H9 (cell line): Measurements from ENCODE around the gene DISC1. TPM values are rescaled to one million over a fixed set of nuclear protein-coding genes. Genes with fewer than 3 reads are reported as not detected.

Experiments used
- DNase-seq: peaks from one replicate; pipeline ENCODE4 v3.0.0-alpha.2; 2017
- H2AFZ ChIP-seq: one replicate; pipeline ENCODE4 v1.6.1; 2013; ENCODE audit warnings: mild to moderate bottlenecking, low read length, control low read depth, moderate library complexity
- H2AK5ac ChIP-seq: 2 replicates; pipeline ENCODE4 v1.6.1; 2013; ENCODE audit warnings: low read length, control low read depth, mixed read lengths; ENCODE audit not compliant: insufficient read length
- H2BK120ac ChIP-seq: one replicate; pipeline ENCODE4 v1.6.1; 2013; ENCODE audit warnings: low read depth, mild to moderate bottlenecking, low read length, control low read depth, inconsistent platforms; ENCODE audit not compliant: poor library complexity, severe bottlenecking
- H2BK12ac ChIP-seq: 2 replicates; pipeline ENCODE4 v1.6.1; 2013; ENCODE audit warnings: low read length, control low read depth, mixed read lengths, low read depth; ENCODE audit not compliant: insufficient read length
- H2BK15ac ChIP-seq: 2 replicates; pipeline ENCODE4 v1.6.1; 2013; ENCODE audit warnings: low read depth, low read length, control low read depth
- H2BK20ac ChIP-seq: one replicate; pipeline ENCODE4 v1.6.1; 2013; ENCODE audit warnings: low read depth, mild to moderate bottlenecking, low read length, control low read depth, inconsistent platforms; ENCODE audit not compliant: poor library complexity, severe bottlenecking
- H2BK5ac ChIP-seq: 2 replicates; pipeline ENCODE4 v1.6.1; 2013; ENCODE audit warnings: low read length, control low read depth, mixed read lengths; ENCODE audit not compliant: insufficient read length
- H3K14ac ChIP-seq: 2 replicates; pipeline ENCODE4 v1.6.1; 2013; ENCODE audit warnings: low read length, control low read depth; ENCODE audit not compliant: insufficient read depth
- H3K18ac ChIP-seq: 2 replicates; pipeline ENCODE4 v1.6.1; 2013; ENCODE audit warnings: low read depth, mild to moderate bottlenecking, mixed read lengths, low read length, control low read depth; ENCODE audit not compliant: insufficient read length
- H3K23ac ChIP-seq: 2 replicates; pipeline ENCODE4 v1.6.1; 2013; ENCODE audit warnings: low read length, control low read depth, mixed read lengths, low read depth; ENCODE audit not compliant: insufficient read length
- H3K23me2 ChIP-seq: 2 replicates; pipeline ENCODE4 v1.6.1; 2013; ENCODE audit warnings: low read depth, mild to moderate bottlenecking, mixed read lengths, low read length, control low read depth; ENCODE audit not compliant: insufficient read length, poor library complexity, severe bottlenecking
- H3K27ac ChIP-seq: 2 replicates; pipeline ENCODE4 v1.5.1; 2013; ENCODE audit warnings: low read length, control low read depth, mixed read lengths, low read depth; ENCODE audit not compliant: insufficient read length
- H3K27me3 ChIP-seq: 2 replicates; pipeline ENCODE4 v1.6.1; 2013; ENCODE audit warnings: low read length, control low read depth, inconsistent platforms; ENCODE audit not compliant: insufficient read depth
- H3K4ac ChIP-seq: 2 replicates; pipeline ENCODE4 v1.6.1; 2013; ENCODE audit warnings: low read depth, mild to moderate bottlenecking, control low read depth, inconsistent platforms, low read length, moderate library complexity
- H3K4me1 ChIP-seq: 2 replicates; pipeline ENCODE4 v1.6.1; 2013; ENCODE audit warnings: low read length, control low read depth, inconsistent platforms; ENCODE audit not compliant: insufficient read depth
- H3K4me2 ChIP-seq: 2 replicates; pipeline ENCODE4 v1.6.1; 2013; ENCODE audit warnings: low read length, control low read depth, mixed read lengths; ENCODE audit not compliant: insufficient read length, insufficient read depth
- H3K56ac ChIP-seq: 2 replicates; pipeline ENCODE4 v1.6.1; 2013; ENCODE audit warnings: low read depth, mild to moderate bottlenecking, mixed read lengths, low read length, control low read depth; ENCODE audit not compliant: insufficient read length
- H3K79me1 ChIP-seq: 2 replicates; pipeline ENCODE4 v1.6.1; 2013; ENCODE audit warnings: low read depth, mild to moderate bottlenecking, moderate library complexity, low read length, control low read depth, inconsistent platforms; ENCODE audit not compliant: insufficient read depth, poor library complexity, severe bottlenecking
- H3K79me2 ChIP-seq: 2 replicates; pipeline ENCODE4 v1.6.1; 2013; ENCODE audit warnings: low read length, control low read depth, inconsistent platforms; ENCODE audit not compliant: insufficient read depth
- H3K9ac ChIP-seq: 2 replicates; pipeline ENCODE4 v1.6.1; 2013; ENCODE audit warnings: low read length, control low read depth, mixed read lengths; ENCODE audit not compliant: insufficient read length; ENCODE audit errors: extremely low read depth
- H3K9me3 ChIP-seq: one replicate; pipeline ENCODE4 v1.6.1; 2013; ENCODE audit warnings: low read depth, low read length, inconsistent platforms; ENCODE audit not compliant: control insufficient read depth
- H3T11ph ChIP-seq: one replicate; pipeline ENCODE4 v1.6.1; 2013; ENCODE audit warnings: mild to moderate bottlenecking, low read length, control low read depth, inconsistent platforms
- H4K20me1 ChIP-seq: one replicate; pipeline ENCODE4 v1.6.1; 2013; ENCODE audit not compliant: control insufficient read depth, insufficient read length, insufficient read depth
- H4K5ac ChIP-seq: 2 replicates; pipeline ENCODE4 v1.6.1; 2013; ENCODE audit warnings: low read depth, mild to moderate bottlenecking, mixed read lengths, low read length, control low read depth; ENCODE audit not compliant: insufficient read length
- H4K8ac ChIP-seq: replicated peaks from 2 replicates; pipeline ENCODE4 v1.6.1; 2013; ENCODE audit warnings: low read length, control low read depth, mixed read lengths, low read depth; ENCODE audit not compliant: insufficient read length
- H4K91ac ChIP-seq: 2 replicates; pipeline ENCODE4 v1.6.1; 2013; ENCODE audit warnings: low read depth, mild to moderate bottlenecking, moderate library complexity, mixed read lengths, low read length, control low read depth; ENCODE audit not compliant: insufficient read length
- H3K27ac Mint-ChIP-seq, 3 experiments: 2 replicates in 2 of 3; 3 replicates in 1 of 3; pipeline ENCODE4 v1.8.0; 2020 to 2021; ENCODE audit warnings: mixed read lengths in 3 of 3, mild to moderate bottlenecking in 1 of 3, moderate library complexity in 1 of 3
- H3K27me3 Mint-ChIP-seq: 2 replicates; pipeline ENCODE4 v1.8.0; 2021; ENCODE audit warnings: low read depth, mild to moderate bottlenecking, moderate library complexity, mixed read lengths
- H3K36me3 Mint-ChIP-seq, 3 experiments: 2 replicates in 2 of 3; 3 replicates in 1 of 3; pipeline ENCODE4 v1.8.0; 2020 to 2021; ENCODE audit warnings: low read depth in 3 of 3, mixed read lengths in 3 of 3; ENCODE audit not compliant: insufficient read depth in 1 of 3
- H3K4me1 Mint-ChIP-seq, 2 experiments: 2 replicates each; pipeline ENCODE4 v1.8.0; 2020; ENCODE audit warnings: mixed read lengths in 2 of 2
- H3K4me3 Mint-ChIP-seq, 2 experiments: 2 replicates in 1 of 2; 3 replicates in 1 of 2; pipeline ENCODE4 v1.8.0; 2020 to 2021; ENCODE audit warnings: mild to moderate bottlenecking in 2 of 2, mixed read lengths in 2 of 2, moderate library complexity in 1 of 2
- H3K9me3 Mint-ChIP-seq, 2 experiments: 2 replicates in 1 of 2; 3 replicates in 1 of 2; pipeline ENCODE4 v1.8.0; 2020; ENCODE audit warnings: mild to moderate bottlenecking in 2 of 2, mixed read lengths in 2 of 2, moderate library complexity in 1 of 2
- CTCF ChIP-seq: fragments of 200-600 bp; sonication (generic); conservative IDR thresholded peaks from 3 replicates; pipeline ENCODE4 v1.8.0; 2021; ENCODE audit warnings: antibody characterized with exemption, mild to moderate bottlenecking
- WGBS: extraction: QIAGEN DNeasy Blood & Tissue Kit; methylation state at CpG from one replicate; pipeline ENCODE4 v1.1.7; 2013; ENCODE audit warnings: missing lambda C conversion rate, low lambda C conversion rate, mixed read lengths; ENCODE audit not compliant: insufficient read length; ENCODE audit errors: extremely low coverage; 5-methylcytosine and 5-hydroxymethylcytosine counted together
- total RNA-seq: library from RNA; stranded (reverse); gene quantifications from 2 replicates; pipeline ENCODE4 v1.2.1, GENCODE V29; 2021

Gene DISC1
- total RNA-seq, 1 experiment from 2014 or later: 2.5 TPM

- Histone ChIP-seq H2BK15ac (no peak overlapping the region), H3K23ac (no peak overlapping the region), H3K27ac (no peak overlapping the region), H2BK20ac (no peak overlapping the region), H3K79me1 (no peaks in the 10 kb centered on the region), H3K9ac (no peak overlapping the region), H2AFZ (no peak overlapping the region), H3K27me3 (no peaks in the 10 kb centered on the region), H4K20me1 (no peaks in the 10 kb centered on the region), H3K18ac (no peak overlapping the region), H4K91ac (no peak overlapping the region), H3K4me2 (no peak overlapping the region), H4K8ac (no peak overlapping the region), H3K79me2 (no peaks in the 10 kb centered on the region), H3K4ac (no peak overlapping the region), H3K9me3 (no peaks in the 10 kb centered on the region), H2BK12ac (no peak overlapping the region), H2BK5ac (no peak overlapping the region), H3K14ac (no peak overlapping the region), H4K5ac (no peak overlapping the region), H3K4me1 (no peaks in the 10 kb centered on the region; the same call in 1 of the 2 replicates), H2AK5ac (no peak overlapping the region), H3K56ac (no peak overlapping the region), H3T11ph (no peak overlapping the region), H2BK120ac (no peak overlapping the region), H3K23me2 (peaks cover 2% of the 10 kb centered on the region)
- no peak for TF ChIP-seq CTCF
- no peaks in the 10 kb centered on the region; a peak in 1 of 5 replicates for H3K9me3 Mint-ChIP-seq
- H3K4me3 Mint-ChIP-seq: no peak overlapping the region
- peaks cover 10% of the 10 kb centered on the region for H3K27me3 Mint-ChIP-seq
- no peaks in the 10 kb centered on the region for H3K36me3 Mint-ChIP-seq
- WGBS: no CpG with 5 or more reads among the region's 8 CpGs
- no peak for DNase-seq
- peaks cover 10% of the 10 kb centered on the region in 2 experiments for H3K4me1 Mint-ChIP-seq
- no peak overlapping the region for H3K27ac Mint-ChIP-seq
These were observed 412.4 kb downstream of the DISC1 start for GRCh38 chr1:232038706-232039677.
